Suprapubic skin (tissue), 4 donors: Measurements from ENCODE around the gene UTY.

Source experiments
- CTCF ChIP-seq, 2 donors: fragments of 200-600 bp in 1 of 2; fragments of 450-650 bp in 1 of 2; sonication (generic) in 1 of 2; IDR thresholded peaks; one replicate each; pipeline ENCODE4 v1.5.1; 2016 to 2019; ENCODE audit warnings: antibody characterized with exemption in 2 of 2, mild to moderate bottlenecking in 1 of 2, moderate library complexity in 1 of 2
- POLR2A ChIP-seq, 2 donors: fragments of 450-650 bp; IDR thresholded peaks; one replicate each; pipeline ENCODE4 v1.6.1; 2017; ENCODE audit warnings: antibody characterized with exemption in 2 of 2, mild to moderate bottlenecking in 2 of 2, moderate library complexity in 2 of 2
- POLR2AphosphoS5 ChIP-seq, 3 donors: sonication (generic); formaldehyde crosslinking; IDR thresholded peaks; one replicate each; pipeline ENCODE4 v1.6.1; 2017; ENCODE audit warnings: antibody characterized with exemption in 3 of 3

- TF ChIP-seq POLR2A (IDR thresholded peaks at IDR 0.05) (no peak), CTCF (IDR thresholded peaks at IDR 0.05) (no peak), POLR2AphosphoS5 (IDR thresholded peaks at IDR 0.05) (no peak)
Observed at GRCh38 chrY:13416869-13417661, 62.8 kb downstream of the UTY start.
